SK-N-SH treated with all-trans-retinoic acid at 6 μM for 48 hours (cell line): ENCODE measurements around the gene SLIT2.

Source experiments
- ARNTL ChIP-seq: fragments of 450-650 bp; formaldehyde crosslinking; IDR thresholded peaks from 2 replicates; pipeline ENCODE4 v1.5.0; 2020; ENCODE audit warnings: low read depth, mild to moderate bottlenecking, moderate library complexity, borderline replicate concordance
- BACH2 ChIP-seq: fragments of 250-450 bp; sonication (Bioruptor Pico); IDR thresholded peaks from 2 replicates; pipeline ENCODE4 v1.9.0; 2021; ENCODE audit warnings: mild to moderate bottlenecking, borderline replicate concordance
- CSRNP3 ChIP-seq: fragments of 250-450 bp; sonication (Bioruptor Pico); IDR thresholded peaks from 2 replicates; pipeline ENCODE4 v1.5.1; 2021; ENCODE audit warnings: mild to moderate bottlenecking, moderate library complexity
- PATZ1 ChIP-seq: fragments of 250-450 bp; sonication (Bioruptor Pico); IDR thresholded peaks from 2 replicates; pipeline ENCODE4 v1.8.0; 2020; ENCODE audit warnings: mild to moderate bottlenecking, moderate library complexity, borderline replicate concordance
- ZFP30 ChIP-seq: fragments of 450-650 bp; formaldehyde crosslinking; IDR thresholded peaks from 2 replicates; pipeline ENCODE4 v1.5.0; 2022; ENCODE audit warnings: mild to moderate bottlenecking, moderate library complexity
- ZNF565 ChIP-seq: fragments of 450-650 bp; formaldehyde crosslinking; conservative IDR thresholded peaks from 2 replicates; pipeline ENCODE4 v1.5.0; 2020; ENCODE audit warnings: low read depth, mild to moderate bottlenecking, moderate library complexity

- TF ChIP-seq ARNTL (CRISPR knock-in tag): no peak
- TF ChIP-seq BACH2 (CRISPR knock-in tag): no peak
- no peak for TF ChIP-seq CSRNP3 (CRISPR knock-in tag)
- TF ChIP-seq ZFP30: no peak
- no peak for TF ChIP-seq ZNF565 (CRISPR knock-in tag)
- TF ChIP-seq PATZ1 (CRISPR knock-in tag): no peak
Measured at GRCh38 chr4:20253735-20254409, 2.2 kb downstream of the SLIT2 start.
